ENCODE measurements around the gene BNIP3. TPM values are rescaled to one million over a fixed set of nuclear protein-coding genes. Genes with fewer than 3 reads are reported as not detected.
A peak's percentile ranks its signal among the peaks of the same experiment; 100 is the strongest.

The BNIP3 gene
- total and polyA plus RNA-seq, 2 of the 13 experiments (the other 11 are each of a cell fraction or from before 2014, with no cell fraction given), result 73.7 to 223 TPM

- TF ChIP-seq ARID4A (CRISPR knock-in tag; IDR thresholded peaks at IDR 0.05; ENCODE audit: borderline replicate concordance), result peak; percentile 29; the same call in 1 of the 2 replicates
- TF ChIP-seq NR2F1 (CRISPR knock-in tag; IDR thresholded peaks at IDR 0.05), result no peak
- peak; percentile 22; the same call in 1 of the 2 replicates for TF ChIP-seq HNF1A (IDR thresholded peaks at IDR 0.05; ENCODE audit: low read depth)
- no peak for TF ChIP-seq HNF1A (CRISPR knock-in tag; IDR thresholded peaks at IDR 0.05; ENCODE audit: borderline replicate concordance)
- TF ChIP-seq ZNF703 (CRISPR knock-in tag; IDR thresholded peaks at IDR 0.05; ENCODE audit: borderline replicate concordance), result no peak
- no peak for TF ChIP-seq ZNF644 (CRISPR knock-in tag; IDR thresholded peaks at IDR 0.05; ENCODE audit: low read depth)
- no peak for TF ChIP-seq PAX8 (CRISPR knock-in tag; IDR thresholded peaks at IDR 0.05; ENCODE audit: borderline replicate concordance)
- no peak for TF ChIP-seq ZNF468 (CRISPR knock-in tag; IDR thresholded peaks at IDR 0.05)
- TF ChIP-seq ZNF747 (CRISPR knock-in tag; IDR thresholded peaks at IDR 0.05; ENCODE audit: borderline replicate concordance), result no peak
- no peak for TF ChIP-seq ZNF776 (CRISPR knock-in tag; IDR thresholded peaks at IDR 0.05)
- no peak for TF ChIP-seq ZNF891 (CRISPR knock-in tag; IDR thresholded peaks at IDR 0.05)
- no peak for TF ChIP-seq GMEB2 (CRISPR knock-in tag; IDR thresholded peaks at IDR 0.05; ENCODE audit: low read depth)
- no peak for TF ChIP-seq ZNF761 (CRISPR knock-in tag; conservative IDR thresholded peaks at IDR 0.05)
- TF ChIP-seq ZNF564 (CRISPR knock-in tag; IDR thresholded peaks at IDR 0.05), result peak; percentile 98
Measured at GRCh38 chr10:131977323-131978096, 4.2 kb downstream of the BNIP3 start (continued).

All from HepG2 (cell line).